ENCODE measurements around the gene MTAP. TPM values are rescaled to one million over a fixed set of nuclear protein-coding genes. Genes with fewer than 3 reads are reported as not detected.

MTAP gene
- total RNA-seq, 1 donor from 2014 or later, result 42.5 TPM

DNA sequence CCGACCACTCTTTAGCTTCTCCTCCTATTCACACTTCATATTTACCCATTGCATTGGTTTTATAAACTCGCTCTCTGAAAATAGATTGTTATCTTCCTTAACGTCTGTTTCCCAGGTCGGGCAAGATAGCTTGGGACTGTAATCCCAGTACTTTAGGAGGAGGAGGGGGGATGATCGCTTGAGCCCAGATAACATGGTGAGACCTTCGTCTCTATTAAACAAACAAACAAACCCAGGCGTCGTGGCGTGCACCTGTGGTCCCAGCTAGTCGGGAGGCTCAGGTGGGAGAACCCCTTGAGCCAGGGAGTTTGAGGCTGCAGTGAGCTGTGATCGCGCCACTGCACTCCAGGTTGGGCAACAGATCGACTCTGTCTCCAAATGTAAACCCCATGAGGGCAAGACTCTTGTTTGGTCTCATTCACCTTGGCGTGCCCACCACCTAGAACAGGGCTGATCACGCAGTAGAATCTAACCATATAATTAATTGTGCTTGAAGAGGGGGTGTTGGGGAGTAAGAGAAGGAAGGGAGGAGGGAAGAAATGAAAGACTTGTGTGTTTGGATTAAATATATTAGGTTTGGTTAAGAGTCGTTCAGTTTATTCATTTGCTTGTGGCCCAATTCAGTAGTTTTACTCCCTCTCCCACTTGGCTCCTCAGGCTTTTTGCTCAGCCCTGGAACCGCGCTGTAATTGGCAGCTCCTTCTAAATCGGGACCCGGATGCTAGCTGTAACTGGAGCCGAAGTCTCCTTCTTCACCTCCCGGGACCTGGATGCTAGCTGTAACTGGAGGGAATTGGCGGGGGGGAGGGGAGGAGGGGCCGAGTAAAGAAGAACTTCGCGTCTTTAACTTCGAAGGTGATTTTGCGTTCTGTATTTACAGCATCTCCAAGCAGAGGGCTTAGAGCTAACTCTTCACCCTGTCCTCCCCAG lies 166.8 kb downstream of the MTAP start:
- no peak for DNase-seq (ENCODE audit: extremely low spot score, unreplicated experiment)
- Mint-ChIP-seq H3K36me3 (ENCODE audit: unreplicated experiment) (peaks cover 12% of the 10 kb centered on the region), H3K9me3 (ENCODE audit: unreplicated experiment) (no peaks in the 10 kb centered on the region), H3K27me3 (ENCODE audit: unreplicated experiment) (peaks cover 91% of the 10 kb centered on the region), H3K27ac (ENCODE audit: unreplicated experiment) (no peak overlapping the region), H3K4me3 (ENCODE audit: unreplicated experiment) (peak overlapping the region; percentile 59), H3K4me1 (ENCODE audit: unreplicated experiment) (peaks cover 36% of the 10 kb centered on the region)
- TF ChIP-seq, protein P1, sequence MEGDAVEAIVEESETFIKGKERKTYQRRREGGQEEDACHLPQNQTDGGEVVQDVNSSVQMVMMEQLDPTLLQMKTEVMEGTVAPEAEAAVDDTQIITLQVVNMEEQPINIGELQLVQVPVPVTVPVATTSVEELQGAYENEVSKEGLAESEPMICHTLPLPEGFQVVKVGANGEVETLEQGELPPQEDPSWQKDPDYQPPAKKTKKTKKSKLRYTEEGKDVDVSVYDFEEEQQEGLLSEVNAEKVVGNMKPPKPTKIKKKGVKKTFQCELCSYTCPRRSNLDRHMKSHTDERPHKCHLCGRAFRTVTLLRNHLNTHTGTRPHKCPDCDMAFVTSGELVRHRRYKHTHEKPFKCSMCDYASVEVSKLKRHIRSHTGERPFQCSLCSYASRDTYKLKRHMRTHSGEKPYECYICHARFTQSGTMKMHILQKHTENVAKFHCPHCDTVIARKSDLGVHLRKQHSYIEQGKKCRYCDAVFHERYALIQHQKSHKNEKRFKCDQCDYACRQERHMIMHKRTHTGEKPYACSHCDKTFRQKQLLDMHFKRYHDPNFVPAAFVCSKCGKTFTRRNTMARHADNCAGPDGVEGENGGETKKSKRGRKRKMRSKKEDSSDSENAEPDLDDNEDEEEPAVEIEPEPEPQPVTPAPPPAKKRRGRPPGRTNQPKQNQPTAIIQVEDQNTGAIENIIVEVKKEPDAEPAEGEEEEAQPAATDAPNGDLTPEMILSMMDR (IDR thresholded peaks at IDR 0.05), result no peak

DNA sequence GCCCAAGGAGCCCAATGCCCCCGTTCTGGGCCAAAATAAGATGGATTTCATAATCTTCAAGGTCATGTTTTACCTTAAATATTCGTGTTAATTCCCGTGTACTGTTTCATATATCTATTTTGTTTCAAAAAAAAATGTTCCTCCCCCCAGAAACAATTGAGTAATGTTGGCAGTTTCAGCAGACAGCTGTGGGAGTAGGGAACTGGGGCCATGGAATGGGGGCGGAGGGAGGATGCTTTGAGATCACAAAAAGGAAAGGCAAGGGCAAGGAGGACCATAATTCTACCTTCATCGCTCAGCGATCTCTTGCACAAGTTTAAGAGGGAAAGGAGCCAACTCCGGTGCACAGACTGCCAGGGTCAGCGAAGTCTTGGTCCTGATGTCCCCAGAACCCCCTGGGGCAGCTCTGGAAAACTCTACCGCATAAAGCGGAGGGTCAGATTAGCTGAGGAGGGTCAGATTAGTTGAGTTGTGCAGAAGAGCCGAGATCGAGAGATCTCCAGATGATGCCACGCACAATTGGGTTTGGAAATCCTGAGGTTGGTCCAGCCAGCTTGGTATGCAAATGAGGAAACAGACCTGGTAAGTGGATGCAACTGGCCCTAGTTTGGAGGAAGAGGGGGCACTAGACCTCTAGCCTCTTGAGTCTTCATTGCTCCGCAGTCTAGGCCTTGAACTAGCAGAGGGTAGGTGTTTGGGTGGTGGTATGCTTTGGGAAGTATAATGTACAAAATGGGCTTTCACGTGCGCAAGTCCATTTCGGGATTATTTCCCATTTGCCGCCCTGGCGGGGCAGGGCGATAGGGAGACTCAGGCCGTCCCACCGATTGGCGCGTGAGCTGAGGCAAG lies 167.7 kb downstream of the MTAP start:
- TF ChIP-seq, protein P1 (IDR thresholded peaks at IDR 0.05), result no peak
- Mint-ChIP-seq H3K4me3 (ENCODE audit: unreplicated experiment) (no peak overlapping the region), H3K4me1 (ENCODE audit: unreplicated experiment) (peaks cover 39% of the 10 kb centered on the region), H3K36me3 (ENCODE audit: unreplicated experiment) (peaks cover 14% of the 10 kb centered on the region), H3K9me3 (ENCODE audit: unreplicated experiment) (no peaks in the 10 kb centered on the region), H3K27ac (ENCODE audit: unreplicated experiment) (no peak overlapping the region), H3K27me3 (ENCODE audit: unreplicated experiment) (peaks cover 92% of the 10 kb centered on the region)
- no peak for DNase-seq (ENCODE audit: extremely low spot score, unreplicated experiment)

DNA sequence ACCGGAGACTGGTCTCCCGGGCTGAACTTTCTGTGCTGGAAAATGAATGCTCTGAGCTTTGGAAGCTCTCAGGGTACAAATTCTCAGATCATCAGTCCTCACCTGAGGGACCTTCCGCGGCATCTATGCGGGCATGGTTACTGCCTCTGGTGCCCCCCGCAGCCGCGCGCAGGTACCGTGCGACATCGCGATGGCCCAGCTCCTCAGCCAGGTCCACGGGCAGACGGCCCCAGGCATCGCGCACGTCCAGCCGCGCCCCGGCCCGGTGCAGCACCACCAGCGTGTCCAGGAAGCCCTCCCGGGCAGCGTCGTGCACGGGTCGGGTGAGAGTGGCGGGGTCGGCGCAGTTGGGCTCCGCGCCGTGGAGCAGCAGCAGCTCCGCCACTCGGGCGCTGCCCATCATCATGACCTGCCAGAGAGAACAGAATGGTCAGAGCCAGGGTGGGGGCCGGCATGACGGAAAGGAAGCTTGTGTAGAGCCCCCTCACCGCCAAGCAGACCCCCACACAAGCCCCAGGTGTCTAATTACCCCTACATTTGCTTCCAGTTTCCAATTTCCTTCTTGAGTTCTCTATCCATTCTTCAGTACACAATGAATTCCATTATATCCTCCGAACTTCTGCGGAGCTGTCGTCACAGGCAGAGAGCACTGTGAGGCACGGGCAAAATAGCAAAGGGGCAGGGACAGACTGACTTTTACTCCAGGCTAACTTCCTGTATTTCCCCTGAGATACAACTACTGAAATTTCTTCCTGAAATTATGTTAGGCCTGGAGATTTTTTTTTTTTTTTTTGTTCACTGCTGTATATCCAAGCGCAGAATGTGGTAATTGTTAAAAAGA lies 168.6 kb downstream of the MTAP start:
- Mint-ChIP-seq H3K27me3 (ENCODE audit: unreplicated experiment) (peaks cover 92% of the 10 kb centered on the region), H3K9me3 (ENCODE audit: unreplicated experiment) (no peaks in the 10 kb centered on the region), H3K36me3 (ENCODE audit: unreplicated experiment) (peaks cover 14% of the 10 kb centered on the region), H3K4me1 (ENCODE audit: unreplicated experiment) (peaks cover 36% of the 10 kb centered on the region), H3K27ac (ENCODE audit: unreplicated experiment) (no peak overlapping the region), H3K4me3 (ENCODE audit: unreplicated experiment) (no peak overlapping the region)
- no peak for DNase-seq (ENCODE audit: extremely low spot score, unreplicated experiment)
- TF ChIP-seq, protein P1 (IDR thresholded peaks at IDR 0.05), result no peak

DNA sequence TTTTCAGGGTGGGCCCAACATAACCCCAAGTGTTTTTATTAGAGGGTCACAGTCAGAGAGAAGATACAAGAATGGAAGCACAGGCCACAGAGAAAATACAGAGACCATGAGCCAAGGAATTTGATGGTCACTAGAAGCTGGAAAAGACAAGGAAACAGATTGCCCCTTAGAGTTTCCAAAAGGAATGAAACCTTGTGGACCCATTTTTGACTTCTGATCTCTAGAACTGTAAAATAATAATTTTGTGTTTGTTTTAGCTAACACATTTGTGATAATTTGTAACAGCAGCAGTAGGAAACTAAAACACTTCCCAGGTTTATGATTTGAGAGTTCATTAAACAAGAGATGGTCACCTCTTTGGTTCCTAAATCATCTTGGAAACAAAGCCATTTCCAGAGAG lies 169.9 kb downstream of the MTAP start:
- TF ChIP-seq, protein P1 (IDR thresholded peaks at IDR 0.05), result no peak
- H3K36me3 Mint-ChIP-seq (ENCODE audit: unreplicated experiment), result peaks cover 12% of the 10 kb centered on the region

More for the DNA sequence above, 169.9 kb downstream of the MTAP start:
- DNase-seq (ENCODE audit: extremely low spot score, unreplicated experiment), result no peak
- H3K4me1 Mint-ChIP-seq (ENCODE audit: unreplicated experiment), result peaks cover 33% of the 10 kb centered on the region
- H3K9me3 Mint-ChIP-seq (ENCODE audit: unreplicated experiment), result no peaks in the 10 kb centered on the region
- H3K27me3 Mint-ChIP-seq (ENCODE audit: unreplicated experiment), result peaks cover 93% of the 10 kb centered on the region
- H3K27ac Mint-ChIP-seq (ENCODE audit: unreplicated experiment), result no peak overlapping the region
- no peak overlapping the region for H3K4me3 Mint-ChIP-seq (ENCODE audit: unreplicated experiment)
